Naive B cell (primary cell): ENCODE measurements around the gene LURAP1L. TPM values are rescaled to one million over a fixed set of nuclear protein-coding genes. Genes with fewer than 3 reads are reported as not detected.

Experiments
- ATAC-seq, 2 donors: fragments of 150-1000 bp; cut with Tn5 transposase; 2 replicates each; pipeline ENCODE4 v1.10.0; 2021; ENCODE audit warnings: low read depth in 2 of 2, mild to moderate bottlenecking in 2 of 2, moderate library complexity in 2 of 2
- DNase-seq: peaks from one replicate; pipeline ENCODE4 v3.0.0; 2022
- H3K27ac Mint-ChIP-seq, 6 donors: one replicate each; pipeline ENCODE4 v1.8.0; 2020 to 2022; ENCODE audit warnings: mild to moderate bottlenecking in 6 of 6, mixed read lengths in 6 of 6, moderate library complexity in 5 of 6, inconsistent platforms in 2 of 6
- H3K27me3 Mint-ChIP-seq, 3 donors: one replicate each; pipeline ENCODE4 v1.8.0; 2021 to 2022; ENCODE audit warnings: mixed read lengths in 3 of 3, mild to moderate bottlenecking in 1 of 3
- H3K36me3 Mint-ChIP-seq, 2 donors: one replicate each; pipeline ENCODE4 v1.8.0; 2020 to 2022; ENCODE audit warnings: mixed read lengths in 2 of 2, inconsistent platforms in 1 of 2, mild to moderate bottlenecking in 1 of 2
- H3K4me1 Mint-ChIP-seq, 3 donors: one replicate each; pipeline ENCODE4 v1.8.0; 2020 to 2022; ENCODE audit warnings: mixed read lengths in 3 of 3, inconsistent platforms in 1 of 3, mild to moderate bottlenecking in 1 of 3, moderate library complexity in 1 of 3
- H3K4me3 Mint-ChIP-seq, 8 donors: one replicate each; pipeline ENCODE4 v1.8.0; 2020 to 2022; ENCODE audit warnings: mild to moderate bottlenecking in 8 of 8, mixed read lengths in 8 of 8, moderate library complexity in 8 of 8, inconsistent platforms in 2 of 8
- H3K9me3 Mint-ChIP-seq, 7 donors: one replicate each; pipeline ENCODE4 v1.8.0; 2020 to 2022; ENCODE audit warnings: mixed read lengths in 7 of 7, mild to moderate bottlenecking in 5 of 7, inconsistent platforms in 2 of 7, moderate library complexity in 1 of 7
- polyA plus RNA-seq, 6 donors: library from polyadenylated mRNA; unstranded; fragments of 300-500 nt; fragmentation: Illumina TruSeq; gene quantifications; one replicate each; pipeline ENCODE4 v1.2.3, GENCODE V29; 2021; ENCODE audit warnings: low read depth in 6 of 6

Gene LURAP1L
- polyA plus RNA-seq, 6 donors from 2014 or later = not detected

DNA sequence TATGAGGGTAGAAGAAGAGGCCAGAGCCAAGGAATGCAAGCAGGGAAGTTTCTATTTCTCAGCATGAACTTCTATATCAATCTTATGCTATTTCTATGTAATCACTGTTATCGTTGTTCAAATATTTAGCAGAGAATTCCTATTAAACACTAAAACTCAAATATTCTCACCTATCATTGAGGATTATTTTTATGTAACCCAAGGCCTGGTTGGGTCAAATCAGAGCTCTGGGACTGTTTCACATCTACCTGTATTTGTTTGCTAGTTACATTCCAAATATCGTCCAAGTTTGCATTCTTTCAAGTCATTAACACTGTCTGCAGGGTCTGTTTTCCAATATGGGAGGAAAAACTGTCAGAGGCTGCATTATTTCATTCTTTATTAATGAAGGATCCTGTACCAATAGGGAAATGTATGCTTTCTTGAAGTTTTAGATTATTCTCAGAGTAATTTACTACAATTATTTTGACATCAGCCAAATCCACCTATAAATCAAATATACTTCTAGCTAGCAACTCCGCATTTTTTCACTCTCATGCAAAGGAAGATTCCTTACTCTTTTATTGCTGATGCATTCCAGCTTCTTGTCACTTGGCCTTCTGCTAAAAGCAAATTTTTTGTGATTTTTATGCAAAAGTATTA is 52.2 kb downstream of the LURAP1L start:
- Mint-ChIP-seq H3K27ac (no peak overlapping the region), H3K9me3 (peaks cover 0 to 2% (median 0%) of the 10 kb centered on the region in 7 donors), H3K27me3 (no peaks in the 10 kb centered on the region), H3K36me3 (no peaks in the 10 kb centered on the region), H3K4me3 (no peak overlapping the region), H3K4me1 (no peaks in the 10 kb centered on the region)
- no peak for ATAC-seq
- DNase-seq = no peak

DNA sequence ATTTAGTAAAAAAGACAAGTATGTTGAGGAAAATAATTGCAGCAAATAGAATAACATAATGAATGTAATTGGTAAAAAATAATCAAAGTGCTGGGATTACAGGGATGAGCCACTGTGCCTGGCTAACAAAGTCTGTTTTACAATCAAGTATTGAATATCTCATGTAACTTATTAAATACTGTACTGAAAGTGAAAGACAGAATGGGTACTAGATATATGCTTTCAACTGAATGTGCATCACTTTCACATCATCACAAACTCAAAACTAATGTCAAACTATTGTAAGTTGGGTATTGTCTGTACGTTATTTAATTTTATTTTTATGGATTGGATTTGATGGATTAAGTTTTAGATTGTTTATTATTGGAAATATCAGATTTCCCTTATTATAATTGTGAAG is 58.9 kb downstream of the LURAP1L start:
- no peak for ATAC-seq
- peaks cover 0 to 15% (median 7%) of the 10 kb centered on the region in 7 donors for H3K9me3 Mint-ChIP-seq
- H3K4me3 Mint-ChIP-seq = no peak overlapping the region
- H3K27ac Mint-ChIP-seq = no peak overlapping the region
- H3K36me3 Mint-ChIP-seq = no peaks in the 10 kb centered on the region
- no peaks in the 10 kb centered on the region for H3K27me3 Mint-ChIP-seq
- DNase-seq = no peak
- H3K4me1 Mint-ChIP-seq = no peaks in the 10 kb centered on the region

- no peak for ATAC-seq
- H3K27ac Mint-ChIP-seq = no peak overlapping the region
- H3K36me3 Mint-ChIP-seq = no peaks in the 10 kb centered on the region
- H3K4me1 Mint-ChIP-seq = no peaks in the 10 kb centered on the region
- DNase-seq = no peak
- H3K9me3 Mint-ChIP-seq = peaks cover 3 to 15% (median 5%) of the 10 kb centered on the region in 7 donors
- no peak overlapping the region for H3K4me3 Mint-ChIP-seq
- H3K27me3 Mint-ChIP-seq = no peaks in the 10 kb centered on the region
These were observed 63.7 kb downstream of the LURAP1L start for GRCh38 chr9:12838546-12838945.

GRCh38 chr9:12843735-12844134 is 68.9 kb downstream of the LURAP1L start:
- no peak for DNase-seq
- H3K27ac Mint-ChIP-seq = no peak overlapping the region
- no peak for ATAC-seq

DNA sequence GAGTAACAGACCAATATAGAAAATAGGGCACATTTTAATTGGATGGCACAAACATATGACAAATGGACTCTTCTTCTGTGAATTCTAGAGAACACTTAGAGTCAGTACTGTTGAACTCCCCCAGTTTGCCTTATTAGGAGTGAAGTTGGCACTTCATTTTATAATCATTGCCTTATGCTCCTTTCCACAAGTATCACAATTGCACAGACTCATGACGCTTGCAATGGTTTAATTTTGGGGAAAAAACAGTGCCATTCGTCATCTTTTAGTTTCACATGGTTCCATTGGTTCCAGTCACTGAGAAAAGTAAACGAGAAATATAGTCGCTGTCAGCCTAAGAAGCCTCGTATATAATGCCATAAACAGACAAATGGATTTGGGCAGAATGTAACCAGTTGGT is 71.2 kb downstream of the LURAP1L start:
- no peak for DNase-seq
- H3K36me3 Mint-ChIP-seq = no peaks in the 10 kb centered on the region
- H3K4me3 Mint-ChIP-seq = no peak overlapping the region
- H3K27me3 Mint-ChIP-seq = no peaks in the 10 kb centered on the region
- no peak overlapping the region for H3K27ac Mint-ChIP-seq
- H3K9me3 Mint-ChIP-seq = peaks cover 0 to 7% (median 3%) of the 10 kb centered on the region in 7 donors
- H3K4me1 Mint-ChIP-seq = no peaks in the 10 kb centered on the region
- no peak for ATAC-seq

More at GRCh38 chr9:12843735-12844134, 68.9 kb downstream of the LURAP1L start:
- H3K9me3 Mint-ChIP-seq = peaks cover 0 to 6% (median 3%) of the 10 kb centered on the region in 7 donors
- H3K27me3 Mint-ChIP-seq = no peaks in the 10 kb centered on the region
- no peaks in the 10 kb centered on the region for H3K4me1 Mint-ChIP-seq
- H3K36me3 Mint-ChIP-seq = no peaks in the 10 kb centered on the region
- no peak overlapping the region for H3K4me3 Mint-ChIP-seq

DNA sequence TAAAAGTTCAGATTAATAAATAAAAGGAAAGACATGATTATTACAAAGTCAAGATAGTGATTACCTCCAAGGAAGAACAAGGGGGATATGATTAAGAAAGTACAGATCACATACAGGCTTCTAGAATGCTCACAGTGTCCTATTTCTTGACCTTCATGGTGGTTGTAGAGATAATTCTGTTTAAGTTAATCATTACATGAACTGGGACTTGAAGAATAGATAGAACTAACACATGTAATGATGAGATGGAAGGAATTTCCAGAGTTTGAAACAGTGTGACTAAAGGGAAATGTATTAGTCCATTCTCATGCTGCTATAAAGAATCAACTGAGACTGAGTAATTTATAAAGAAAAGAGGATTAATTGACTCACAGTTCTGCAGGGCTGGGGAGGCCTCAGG is 72.7 kb downstream of the LURAP1L start:
- Mint-ChIP-seq H3K4me3 (peak overlapping the region in 1 of 8 donors; percentile 41), H3K27ac (no peak overlapping the region), H3K27me3 (no peaks in the 10 kb centered on the region), H3K9me3 (peaks cover 0 to 7% (median 3%) of the 10 kb centered on the region in 7 donors), H3K4me1 (no peaks in the 10 kb centered on the region), H3K36me3 (no peaks in the 10 kb centered on the region)
- DNase-seq = no peak
- no peak for ATAC-seq

GRCh38 chr9:12849486-12850003 is 74.7 kb downstream of the LURAP1L start:
- H3K4me3 Mint-ChIP-seq = no peak overlapping the region

DNA sequence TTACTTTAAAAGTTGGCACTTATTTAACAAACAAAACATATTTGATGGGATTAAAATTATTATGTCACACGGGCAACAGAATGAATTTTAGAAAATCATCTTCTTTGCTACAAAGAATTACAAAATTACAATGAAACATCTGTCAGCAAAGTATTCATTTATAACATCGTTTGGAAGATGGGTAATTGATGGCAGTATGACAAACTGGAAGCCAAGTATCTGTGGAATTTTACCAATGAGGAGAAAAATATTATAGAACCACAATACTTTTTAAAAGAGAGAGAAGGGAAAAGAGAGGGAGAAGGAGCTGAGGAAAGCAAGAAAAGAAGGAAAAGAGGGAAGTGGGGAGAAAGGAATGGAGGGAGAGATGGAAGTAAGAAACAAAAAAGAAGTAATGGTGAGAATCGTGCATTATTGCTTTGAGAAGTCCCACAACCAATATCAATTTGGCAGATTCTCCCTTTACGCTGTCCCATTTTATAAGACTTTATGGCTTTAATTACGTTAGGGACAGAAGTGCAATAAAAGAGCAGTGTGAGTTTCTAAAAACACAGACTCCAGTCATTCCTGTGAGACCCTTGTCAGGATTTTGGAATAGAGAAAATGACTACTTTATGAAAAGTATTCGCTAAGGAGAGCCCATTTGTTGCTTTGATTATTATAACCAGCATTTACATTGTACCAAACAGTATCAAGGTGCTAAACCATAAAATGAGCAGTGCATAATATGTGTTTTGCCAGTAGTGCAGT is 76.7 kb downstream of the LURAP1L start:
- Mint-ChIP-seq H3K9me3 (peaks cover 0 to 11% (median 3%) of the 10 kb centered on the region in 7 donors), H3K4me3 (no peak overlapping the region), H3K27me3 (no peaks in the 10 kb centered on the region), H3K27ac (peak overlapping the region in 1 of 6 donors; percentile 22), H3K36me3 (no peaks in the 10 kb centered on the region), H3K4me1 (no peaks in the 10 kb centered on the region)
- DNase-seq (no peak), ATAC-seq (no peak)

More at GRCh38 chr9:12849486-12850003, 74.7 kb downstream of the LURAP1L start:
- no peak for DNase-seq
- Mint-ChIP-seq H3K9me3 (peaks cover 0 to 7% (median 3%) of the 10 kb centered on the region in 7 donors), H3K36me3 (no peaks in the 10 kb centered on the region), H3K27ac (no peak overlapping the region), H3K4me1 (no peaks in the 10 kb centered on the region), H3K27me3 (no peaks in the 10 kb centered on the region)
- no peak for ATAC-seq

- H3K4me1 Mint-ChIP-seq = no peaks in the 10 kb centered on the region
- H3K9me3 Mint-ChIP-seq = peaks cover 0 to 16% (median 2%) of the 10 kb centered on the region in 7 donors
- H3K27me3 Mint-ChIP-seq = no peaks in the 10 kb centered on the region
- no peak for DNase-seq
- H3K36me3 Mint-ChIP-seq = no peaks in the 10 kb centered on the region
- no peak for ATAC-seq
- H3K27ac Mint-ChIP-seq = no peak overlapping the region
- H3K4me3 Mint-ChIP-seq = no peak overlapping the region
These were observed 78.2 kb downstream of the LURAP1L start for GRCh38 chr9:12853051-12853450.

- DNase-seq = no peak
- ATAC-seq = no peak
- Mint-ChIP-seq H3K27ac (no peak overlapping the region), H3K4me3 (no peak overlapping the region), H3K36me3 (no peaks in the 10 kb centered on the region), H3K27me3 (no peaks in the 10 kb centered on the region), H3K4me1 (no peaks in the 10 kb centered on the region), H3K9me3 (peaks cover 0 to 16% (median 0%) of the 10 kb centered on the region in 7 donors)
These were observed 79.4 kb downstream of the LURAP1L start for GRCh38 chr9:12854221-12854620.

GRCh38 chr9:12855066-12855465 is 80.2 kb downstream of the LURAP1L start:
- Mint-ChIP-seq H3K27me3 (no peaks in the 10 kb centered on the region), H3K36me3 (no peaks in the 10 kb centered on the region), H3K4me3 (no peak overlapping the region), H3K9me3 (peaks cover 0 to 16% (median 0%) of the 10 kb centered on the region in 7 donors), H3K27ac (no peak overlapping the region), H3K4me1 (no peaks in the 10 kb centered on the region)
- no peak for DNase-seq
- no peak for ATAC-seq

DNA sequence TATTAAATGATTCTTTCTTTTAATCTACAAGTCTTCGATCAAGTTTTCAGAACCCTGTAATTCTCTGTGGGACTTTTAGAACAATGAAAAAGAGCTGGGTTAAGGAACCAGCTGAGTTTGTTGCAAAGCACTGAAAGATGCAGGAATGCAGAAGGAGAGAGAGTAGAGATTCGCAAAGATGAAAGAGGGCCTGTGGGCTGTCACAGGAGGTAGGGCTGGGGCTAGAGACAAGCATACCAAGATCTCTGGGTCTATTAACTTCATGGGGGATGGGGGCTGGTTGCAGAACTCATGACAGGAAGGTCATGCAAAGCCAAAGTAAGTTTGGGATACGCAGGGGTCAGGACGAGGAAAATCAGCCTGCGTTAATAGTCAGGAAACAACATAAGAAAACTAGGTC is 81.8 kb downstream of the LURAP1L start:
- H3K4me1 Mint-ChIP-seq = no peaks in the 10 kb centered on the region
- H3K27ac Mint-ChIP-seq = no peak overlapping the region
- peaks cover 0 to 16% (median 0%) of the 10 kb centered on the region in 7 donors for H3K9me3 Mint-ChIP-seq
- no peaks in the 10 kb centered on the region for H3K27me3 Mint-ChIP-seq
- no peak overlapping the region for H3K4me3 Mint-ChIP-seq
- DNase-seq = no peak
- no peak for ATAC-seq
- no peaks in the 10 kb centered on the region for H3K36me3 Mint-ChIP-seq

GRCh38 chr9:12859704-12860251 is 85.0 kb downstream of the LURAP1L start:
- Mint-ChIP-seq H3K4me1 (no peaks in the 10 kb centered on the region), H3K27ac (no peak overlapping the region), H3K27me3 (no peaks in the 10 kb centered on the region), H3K4me3 (no peak overlapping the region), H3K9me3 (peaks cover 0 to 8% (median 0%) of the 10 kb centered on the region in 7 donors), H3K36me3 (no peaks in the 10 kb centered on the region)
- ATAC-seq (no peak), DNase-seq (no peak)

- Mint-ChIP-seq H3K27ac (no peak overlapping the region), H3K4me3 (no peak overlapping the region), H3K27me3 (no peaks in the 10 kb centered on the region), H3K4me1 (no peaks in the 10 kb centered on the region), H3K36me3 (no peaks in the 10 kb centered on the region), H3K9me3 (peaks cover 0 to 17% (median 0%) of the 10 kb centered on the region in 7 donors)
- ATAC-seq (no peak), DNase-seq (no peak)
These were observed 86.2 kb downstream of the LURAP1L start for GRCh38 chr9:12860998-12861397.
